ENCODE data around the gene IQCE. TPM values are rescaled to one million over a fixed set of nuclear protein-coding genes. Genes with fewer than 3 reads are reported as not detected.

Gene IQCE
- total and polyA plus RNA-seq, 3 donors from 2014 or later: 57.9 to 139 (median 86.4) TPM

DNA sequence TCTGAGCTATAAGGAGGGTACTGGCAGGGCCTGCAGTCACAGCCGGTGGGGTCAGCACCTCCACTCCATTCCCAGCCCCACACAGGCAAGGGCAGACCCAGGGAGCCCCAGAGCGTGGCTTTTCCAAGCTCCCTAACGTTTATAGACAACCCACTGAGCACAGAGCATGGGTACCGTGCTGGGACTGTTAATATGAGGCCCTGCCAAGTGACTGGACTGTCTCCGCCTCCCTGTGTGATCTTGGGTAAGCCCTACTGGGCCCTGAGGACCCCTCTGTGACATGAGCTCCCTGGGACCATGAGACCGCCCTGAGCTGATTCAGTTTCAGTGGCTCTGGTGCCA lies 85.4 kb downstream of the IQCE start:
- 78% methylated on average over 6 of the region's 6 CpGs; no CpG with 5 or more reads in 1 of the 2 donors for WGBS, 2 donors
- no peak for DNase-seq
- intact Hi-C loops (cut with DNase I; ENCODE audit: low total_unique reads): no loop called here
- Histone ChIP-seq H3K36me3 (ENCODE audit: low read depth, missing control alignments) (no peaks in the 10 kb centered on the region), H3K4me1 (peaks cover 24% of the 10 kb centered on the region), H3K27ac (no peak overlapping the region), H3K4me3 (no peak overlapping the region), H3K9me3 (no peaks in the 10 kb centered on the region), H3K27me3 (no peaks in the 10 kb centered on the region)
- no peak for TF ChIP-seq POLR2A (IDR thresholded peaks at IDR 0.05)
- TF ChIP-seq, protein P1, sequence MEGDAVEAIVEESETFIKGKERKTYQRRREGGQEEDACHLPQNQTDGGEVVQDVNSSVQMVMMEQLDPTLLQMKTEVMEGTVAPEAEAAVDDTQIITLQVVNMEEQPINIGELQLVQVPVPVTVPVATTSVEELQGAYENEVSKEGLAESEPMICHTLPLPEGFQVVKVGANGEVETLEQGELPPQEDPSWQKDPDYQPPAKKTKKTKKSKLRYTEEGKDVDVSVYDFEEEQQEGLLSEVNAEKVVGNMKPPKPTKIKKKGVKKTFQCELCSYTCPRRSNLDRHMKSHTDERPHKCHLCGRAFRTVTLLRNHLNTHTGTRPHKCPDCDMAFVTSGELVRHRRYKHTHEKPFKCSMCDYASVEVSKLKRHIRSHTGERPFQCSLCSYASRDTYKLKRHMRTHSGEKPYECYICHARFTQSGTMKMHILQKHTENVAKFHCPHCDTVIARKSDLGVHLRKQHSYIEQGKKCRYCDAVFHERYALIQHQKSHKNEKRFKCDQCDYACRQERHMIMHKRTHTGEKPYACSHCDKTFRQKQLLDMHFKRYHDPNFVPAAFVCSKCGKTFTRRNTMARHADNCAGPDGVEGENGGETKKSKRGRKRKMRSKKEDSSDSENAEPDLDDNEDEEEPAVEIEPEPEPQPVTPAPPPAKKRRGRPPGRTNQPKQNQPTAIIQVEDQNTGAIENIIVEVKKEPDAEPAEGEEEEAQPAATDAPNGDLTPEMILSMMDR (IDR thresholded peaks at IDR 0.05): no peak

DNA sequence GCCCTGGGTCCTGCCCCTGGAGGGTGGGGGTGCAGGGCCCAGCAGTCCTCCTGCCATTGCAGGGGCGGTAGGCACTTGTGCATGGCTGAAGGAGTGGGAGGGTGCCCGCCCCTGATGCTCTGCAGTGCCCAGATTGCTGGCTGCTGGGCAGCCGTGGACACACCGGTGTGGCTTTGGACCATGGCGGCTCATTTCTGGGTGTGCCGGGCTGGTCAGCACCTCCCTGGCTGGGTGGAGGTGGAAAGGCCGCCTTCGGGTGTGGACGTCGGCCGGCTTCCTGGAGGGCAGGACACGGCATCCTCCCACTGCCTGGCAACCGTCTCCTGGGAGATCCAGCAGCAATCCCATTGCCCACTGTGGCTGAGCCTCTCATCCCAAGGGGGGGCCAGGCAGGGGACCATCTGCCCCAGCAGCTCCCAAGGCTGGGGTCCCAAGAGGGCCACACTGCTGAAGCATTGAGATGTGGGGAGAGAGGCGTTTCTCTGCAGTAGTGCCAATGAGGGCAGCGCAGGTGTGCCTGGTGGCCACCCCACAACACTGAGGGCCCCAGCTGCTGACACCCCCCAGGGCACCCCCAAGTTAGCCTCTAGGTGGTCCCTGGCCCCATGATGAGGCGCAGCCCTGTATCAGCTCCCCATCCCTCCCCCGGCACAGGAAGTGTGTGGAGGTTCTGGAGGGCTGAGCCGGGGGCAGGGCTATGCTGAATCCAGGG lies 85.9 kb downstream of the IQCE start:
- 85% methylated on average over 15 of the region's 18 CpGs; no CpG with 5 or more reads in 1 of the 2 donors for WGBS, 2 donors
- intact Hi-C loops (cut with DNase I; ENCODE audit: low total_unique reads): no loop called here
- TF ChIP-seq, protein P1 (IDR thresholded peaks at IDR 0.05): no peak
- no peak for TF ChIP-seq POLR2A (IDR thresholded peaks at IDR 0.05)
- H3K27ac ChIP-seq: no peak overlapping the region
- no peaks in the 10 kb centered on the region for H3K9me3 ChIP-seq
- H3K4me1 ChIP-seq: peaks cover 19% of the 10 kb centered on the region
- no peak overlapping the region for H3K4me3 ChIP-seq
- DNase-seq: no peak
- no peaks in the 10 kb centered on the region for H3K36me3 ChIP-seq (ENCODE audit: low read depth, missing control alignments)
- H3K27me3 ChIP-seq: no peaks in the 10 kb centered on the region

DNA sequence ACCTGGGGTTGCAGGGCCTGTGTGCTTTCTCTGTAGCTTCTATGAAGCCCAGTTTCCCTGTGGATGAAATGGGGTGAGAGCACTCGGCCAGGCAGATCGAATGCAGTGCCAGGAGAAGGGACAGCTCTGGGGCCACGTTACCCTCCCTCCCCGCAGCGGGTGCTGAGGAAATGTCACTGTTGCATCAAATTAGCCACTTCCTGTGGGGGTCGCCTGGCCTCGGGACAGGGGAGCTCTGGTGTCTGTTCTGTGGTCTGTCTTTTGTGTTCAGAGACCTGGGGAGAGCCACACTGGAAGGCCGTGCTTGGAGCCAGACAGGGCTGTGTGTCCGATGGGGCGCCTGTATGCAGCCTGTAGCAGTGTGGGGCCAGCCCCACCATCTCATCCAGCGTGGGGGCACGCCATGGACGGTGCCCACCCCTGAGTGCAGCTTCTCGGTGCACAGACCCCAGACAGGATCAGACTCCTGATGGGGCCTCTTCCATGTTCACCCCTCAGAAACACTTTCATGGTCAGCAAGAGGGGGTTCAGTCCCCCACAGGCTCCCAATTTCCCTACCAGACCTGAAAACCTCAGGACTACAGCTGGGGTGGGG lies 86.6 kb downstream of the IQCE start:
- no peaks in the 10 kb centered on the region for H3K27me3 ChIP-seq
- H3K27ac ChIP-seq: no peak overlapping the region
- intact Hi-C loops (cut with DNase I; ENCODE audit: low total_unique reads): no loop called here
- TF ChIP-seq, protein P1 (IDR thresholded peaks at IDR 0.05): no peak
- no peak for TF ChIP-seq POLR2A (IDR thresholded peaks at IDR 0.05)
- H3K4me3 ChIP-seq: no peak overlapping the region
- WGBS, 2 donors: 77 to 81% methylated on average over 7 to 14 of the region's 14 CpGs
- no peaks in the 10 kb centered on the region for H3K9me3 ChIP-seq
- peaks cover 16% of the 10 kb centered on the region for H3K4me1 ChIP-seq
- H3K36me3 ChIP-seq (ENCODE audit: low read depth, missing control alignments): no peaks in the 10 kb centered on the region
- DNase-seq: no peak

DNA sequence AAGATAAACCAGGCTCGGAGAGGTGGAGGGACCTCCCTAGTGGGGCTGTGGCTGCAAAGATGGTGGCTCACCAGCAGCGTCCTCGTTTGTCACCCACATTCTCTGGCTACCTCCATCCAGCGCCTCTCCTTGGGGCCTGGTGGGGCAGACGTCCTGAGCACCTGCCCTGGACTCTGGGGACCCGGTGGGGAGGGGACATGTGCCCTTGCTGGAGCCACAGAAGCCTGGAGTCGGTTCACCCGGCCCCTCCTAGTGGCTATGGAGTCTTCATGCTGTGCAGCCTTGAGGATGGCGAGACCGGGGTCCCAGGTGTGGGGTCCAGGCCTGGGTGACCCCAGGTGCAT lies 87.5 kb downstream of the IQCE start:
- DNase-seq: no peak
- no peak overlapping the region for H3K27ac ChIP-seq

More for the DNA sequence above, 87.5 kb downstream of the IQCE start:
- no peaks in the 10 kb centered on the region for H3K36me3 ChIP-seq (ENCODE audit: low read depth, missing control alignments)
- no peak overlapping the region for H3K4me3 ChIP-seq
- WGBS, 2 donors: 89 to 92% methylated on average over 6 to 10 of the region's 10 CpGs
- H3K9me3 ChIP-seq: no peaks in the 10 kb centered on the region
- peaks cover 7% of the 10 kb centered on the region for H3K4me1 ChIP-seq
- no peaks in the 10 kb centered on the region for H3K27me3 ChIP-seq
- no peak for TF ChIP-seq POLR2A (IDR thresholded peaks at IDR 0.05)
- TF ChIP-seq, protein P1 (IDR thresholded peaks at IDR 0.05): no peak
- intact Hi-C loops (cut with DNase I; ENCODE audit: low total_unique reads): no loop called here
